ENCODE results near the gene LATS1.

- TF ChIP-seq, protein P1, sequence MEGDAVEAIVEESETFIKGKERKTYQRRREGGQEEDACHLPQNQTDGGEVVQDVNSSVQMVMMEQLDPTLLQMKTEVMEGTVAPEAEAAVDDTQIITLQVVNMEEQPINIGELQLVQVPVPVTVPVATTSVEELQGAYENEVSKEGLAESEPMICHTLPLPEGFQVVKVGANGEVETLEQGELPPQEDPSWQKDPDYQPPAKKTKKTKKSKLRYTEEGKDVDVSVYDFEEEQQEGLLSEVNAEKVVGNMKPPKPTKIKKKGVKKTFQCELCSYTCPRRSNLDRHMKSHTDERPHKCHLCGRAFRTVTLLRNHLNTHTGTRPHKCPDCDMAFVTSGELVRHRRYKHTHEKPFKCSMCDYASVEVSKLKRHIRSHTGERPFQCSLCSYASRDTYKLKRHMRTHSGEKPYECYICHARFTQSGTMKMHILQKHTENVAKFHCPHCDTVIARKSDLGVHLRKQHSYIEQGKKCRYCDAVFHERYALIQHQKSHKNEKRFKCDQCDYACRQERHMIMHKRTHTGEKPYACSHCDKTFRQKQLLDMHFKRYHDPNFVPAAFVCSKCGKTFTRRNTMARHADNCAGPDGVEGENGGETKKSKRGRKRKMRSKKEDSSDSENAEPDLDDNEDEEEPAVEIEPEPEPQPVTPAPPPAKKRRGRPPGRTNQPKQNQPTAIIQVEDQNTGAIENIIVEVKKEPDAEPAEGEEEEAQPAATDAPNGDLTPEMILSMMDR (IDR thresholded peaks at IDR 0.05; ENCODE audit: low read length) = no peak
- no peak for TF ChIP-seq EZH2 (IDR thresholded peaks at IDR 0.05; ENCODE audit: borderline replicate concordance, low read length)
Observed at GRCh38 chr6:149615805-149616204, 102.1 kb downstream of the LATS1 start.
